H9 (cell line): ENCODE data around the gene THAP11. TPM values are rescaled to one million over a fixed set of nuclear protein-coding genes. Genes with fewer than 3 reads are reported as not detected.

Experiments
- DNase-seq: peaks from one replicate; pipeline ENCODE4 v3.0.0-alpha.2; 2017
- H2AFZ ChIP-seq: one replicate; pipeline ENCODE4 v1.6.1; 2013; ENCODE audit warnings: mild to moderate bottlenecking, low read length, control low read depth, moderate library complexity
- H2AK5ac ChIP-seq: 2 replicates; pipeline ENCODE4 v1.6.1; 2013; ENCODE audit warnings: low read length, control low read depth, mixed read lengths; ENCODE audit not compliant: insufficient read length
- H2BK120ac ChIP-seq: one replicate; pipeline ENCODE4 v1.6.1; 2013; ENCODE audit warnings: low read depth, mild to moderate bottlenecking, low read length, control low read depth, inconsistent platforms; ENCODE audit not compliant: poor library complexity, severe bottlenecking
- H2BK12ac ChIP-seq: 2 replicates; pipeline ENCODE4 v1.6.1; 2013; ENCODE audit warnings: low read length, control low read depth, mixed read lengths, low read depth; ENCODE audit not compliant: insufficient read length
- H2BK15ac ChIP-seq: 2 replicates; pipeline ENCODE4 v1.6.1; 2013; ENCODE audit warnings: low read depth, low read length, control low read depth
- H2BK20ac ChIP-seq: one replicate; pipeline ENCODE4 v1.6.1; 2013; ENCODE audit warnings: low read depth, mild to moderate bottlenecking, low read length, control low read depth, inconsistent platforms; ENCODE audit not compliant: poor library complexity, severe bottlenecking
- H2BK5ac ChIP-seq: 2 replicates; pipeline ENCODE4 v1.6.1; 2013; ENCODE audit warnings: low read length, control low read depth, mixed read lengths; ENCODE audit not compliant: insufficient read length
- H3K14ac ChIP-seq: 2 replicates; pipeline ENCODE4 v1.6.1; 2013; ENCODE audit warnings: low read length, control low read depth; ENCODE audit not compliant: insufficient read depth
- H3K18ac ChIP-seq: 2 replicates; pipeline ENCODE4 v1.6.1; 2013; ENCODE audit warnings: low read depth, mild to moderate bottlenecking, mixed read lengths, low read length, control low read depth; ENCODE audit not compliant: insufficient read length
- H3K23ac ChIP-seq: 2 replicates; pipeline ENCODE4 v1.6.1; 2013; ENCODE audit warnings: low read length, control low read depth, mixed read lengths, low read depth; ENCODE audit not compliant: insufficient read length
- H3K23me2 ChIP-seq: 2 replicates; pipeline ENCODE4 v1.6.1; 2013; ENCODE audit warnings: low read depth, mild to moderate bottlenecking, mixed read lengths, low read length, control low read depth; ENCODE audit not compliant: insufficient read length, poor library complexity, severe bottlenecking
- H3K27ac ChIP-seq: 2 replicates; pipeline ENCODE4 v1.5.1; 2013; ENCODE audit warnings: low read length, control low read depth, mixed read lengths, low read depth; ENCODE audit not compliant: insufficient read length
- H3K27me3 ChIP-seq: 2 replicates; pipeline ENCODE4 v1.6.1; 2013; ENCODE audit warnings: low read length, control low read depth, inconsistent platforms; ENCODE audit not compliant: insufficient read depth
- H3K4ac ChIP-seq: 2 replicates; pipeline ENCODE4 v1.6.1; 2013; ENCODE audit warnings: low read depth, mild to moderate bottlenecking, control low read depth, inconsistent platforms, low read length, moderate library complexity
- H3K4me1 ChIP-seq: 2 replicates; pipeline ENCODE4 v1.6.1; 2013; ENCODE audit warnings: low read length, control low read depth, inconsistent platforms; ENCODE audit not compliant: insufficient read depth
- H3K4me2 ChIP-seq: 2 replicates; pipeline ENCODE4 v1.6.1; 2013; ENCODE audit warnings: low read length, control low read depth, mixed read lengths; ENCODE audit not compliant: insufficient read length, insufficient read depth
- H3K56ac ChIP-seq: 2 replicates; pipeline ENCODE4 v1.6.1; 2013; ENCODE audit warnings: low read depth, mild to moderate bottlenecking, mixed read lengths, low read length, control low read depth; ENCODE audit not compliant: insufficient read length
- H3K79me1 ChIP-seq: 2 replicates; pipeline ENCODE4 v1.6.1; 2013; ENCODE audit warnings: low read depth, mild to moderate bottlenecking, moderate library complexity, low read length, control low read depth, inconsistent platforms; ENCODE audit not compliant: insufficient read depth, poor library complexity, severe bottlenecking
- H3K79me2 ChIP-seq: 2 replicates; pipeline ENCODE4 v1.6.1; 2013; ENCODE audit warnings: low read length, control low read depth, inconsistent platforms; ENCODE audit not compliant: insufficient read depth
- H3K9ac ChIP-seq: 2 replicates; pipeline ENCODE4 v1.6.1; 2013; ENCODE audit warnings: low read length, control low read depth, mixed read lengths; ENCODE audit not compliant: insufficient read length; ENCODE audit errors: extremely low read depth
- H3K9me3 ChIP-seq: one replicate; pipeline ENCODE4 v1.6.1; 2013; ENCODE audit warnings: low read depth, low read length, inconsistent platforms; ENCODE audit not compliant: control insufficient read depth
- H3T11ph ChIP-seq: one replicate; pipeline ENCODE4 v1.6.1; 2013; ENCODE audit warnings: mild to moderate bottlenecking, low read length, control low read depth, inconsistent platforms
- H4K20me1 ChIP-seq: one replicate; pipeline ENCODE4 v1.6.1; 2013; ENCODE audit not compliant: control insufficient read depth, insufficient read length, insufficient read depth
- H4K5ac ChIP-seq: 2 replicates; pipeline ENCODE4 v1.6.1; 2013; ENCODE audit warnings: low read depth, mild to moderate bottlenecking, mixed read lengths, low read length, control low read depth; ENCODE audit not compliant: insufficient read length
- H4K8ac ChIP-seq: replicated peaks from 2 replicates; pipeline ENCODE4 v1.6.1; 2013; ENCODE audit warnings: low read length, control low read depth, mixed read lengths, low read depth; ENCODE audit not compliant: insufficient read length
- H4K91ac ChIP-seq: 2 replicates; pipeline ENCODE4 v1.6.1; 2013; ENCODE audit warnings: low read depth, mild to moderate bottlenecking, moderate library complexity, mixed read lengths, low read length, control low read depth; ENCODE audit not compliant: insufficient read length
- H3K27ac Mint-ChIP-seq, 3 experiments: 2 replicates in 2 of 3; 3 replicates in 1 of 3; pipeline ENCODE4 v1.8.0; 2020 to 2021; ENCODE audit warnings: mixed read lengths in 3 of 3, mild to moderate bottlenecking in 1 of 3, moderate library complexity in 1 of 3
- H3K27me3 Mint-ChIP-seq: 2 replicates; pipeline ENCODE4 v1.8.0; 2021; ENCODE audit warnings: low read depth, mild to moderate bottlenecking, moderate library complexity, mixed read lengths
- H3K36me3 Mint-ChIP-seq, 3 experiments: 2 replicates in 2 of 3; 3 replicates in 1 of 3; pipeline ENCODE4 v1.8.0; 2020 to 2021; ENCODE audit warnings: low read depth in 3 of 3, mixed read lengths in 3 of 3; ENCODE audit not compliant: insufficient read depth in 1 of 3
- H3K4me1 Mint-ChIP-seq, 2 experiments: 2 replicates each; pipeline ENCODE4 v1.8.0; 2020; ENCODE audit warnings: mixed read lengths in 2 of 2
- H3K4me3 Mint-ChIP-seq, 2 experiments: 2 replicates in 1 of 2; 3 replicates in 1 of 2; pipeline ENCODE4 v1.8.0; 2020 to 2021; ENCODE audit warnings: mild to moderate bottlenecking in 2 of 2, mixed read lengths in 2 of 2, moderate library complexity in 1 of 2
- H3K9me3 Mint-ChIP-seq, 2 experiments: 2 replicates in 1 of 2; 3 replicates in 1 of 2; pipeline ENCODE4 v1.8.0; 2020; ENCODE audit warnings: mild to moderate bottlenecking in 2 of 2, mixed read lengths in 2 of 2, moderate library complexity in 1 of 2
- CTCF ChIP-seq: fragments of 200-600 bp; sonication (generic); conservative IDR thresholded peaks from 3 replicates; pipeline ENCODE4 v1.8.0; 2021; ENCODE audit warnings: antibody characterized with exemption, mild to moderate bottlenecking
- whole genome bisulfite sequencing: extraction: QIAGEN DNeasy Blood & Tissue Kit; methylation state at CpG from one replicate; pipeline ENCODE4 v1.1.7; 2013; ENCODE audit warnings: missing lambda C conversion rate, low lambda C conversion rate, mixed read lengths; ENCODE audit not compliant: insufficient read length; ENCODE audit errors: extremely low coverage; 5-methylcytosine and 5-hydroxymethylcytosine counted together
- total RNA-seq: library from RNA; stranded (reverse); gene quantifications from 2 replicates; pipeline ENCODE4 v1.2.1, GENCODE V29; 2021

The THAP11 gene
- total RNA-seq, 1 experiment from 2014 or later = 48.9 TPM

- no peaks in the 10 kb centered on the region for H3K79me1 ChIP-seq
- no CpG with 5 or more reads among the region's 3 CpGs for WGBS
- no peak overlapping the region for H3K4me3 Mint-ChIP-seq
- no peaks in the 10 kb centered on the region for H3K9me3 Mint-ChIP-seq
- peaks cover 13% of the 10 kb centered on the region for H3K23me2 ChIP-seq
- H3K4me2 ChIP-seq = no peak overlapping the region
- no peak overlapping the region for H2AFZ ChIP-seq
- H3K23ac ChIP-seq = no peak overlapping the region
- H2AK5ac ChIP-seq = no peak overlapping the region
- no peaks in the 10 kb centered on the region for H4K20me1 ChIP-seq
- no peak overlapping the region for H2BK120ac ChIP-seq
- H4K5ac ChIP-seq = no peak overlapping the region
- H3K27ac ChIP-seq = no peak overlapping the region
- H3K4ac ChIP-seq = no peak overlapping the region
- H3K9me3 ChIP-seq = no peaks in the 10 kb centered on the region
- no peak overlapping the region for H3K18ac ChIP-seq
- no peak overlapping the region for H2BK5ac ChIP-seq
- H3K27me3 ChIP-seq = no peaks in the 10 kb centered on the region
- H3K14ac ChIP-seq = no peak overlapping the region
- no peak overlapping the region for H2BK15ac ChIP-seq
- DNase-seq = no peak
- no peak overlapping the region for H3K27ac Mint-ChIP-seq
- no peak overlapping the region for H3K56ac ChIP-seq
- H3K27me3 Mint-ChIP-seq = no peaks in the 10 kb centered on the region
- H3T11ph ChIP-seq = no peak overlapping the region
- H3K9ac ChIP-seq = no peak overlapping the region
- H3K4me1 ChIP-seq = no peaks in the 10 kb centered on the region; the same call in 1 of the 2 replicates
- peaks cover 18 to 64% (median 47%) of the 10 kb centered on the region in 3 experiments; a peak in 6 of 7 replicates for H3K36me3 Mint-ChIP-seq
- no peak for TF ChIP-seq CTCF
- H2BK20ac ChIP-seq = no peak overlapping the region
- H3K79me2 ChIP-seq = peaks cover 2% of the 10 kb centered on the region; the same call in 1 of the 2 replicates
- H2BK12ac ChIP-seq = no peak overlapping the region
- H4K91ac ChIP-seq = no peak overlapping the region
- H3K4me1 Mint-ChIP-seq = peaks cover 11 to 13% of the 10 kb centered on the region in 2 experiments
- no peak overlapping the region for H4K8ac ChIP-seq
Observed at GRCh38 chr16:67871256-67871655, 29.1 kb downstream of the THAP11 start.
